SK-N-SH (cell line): ENCODE results near the gene GULP1. TPM values are rescaled to one million over a fixed set of nuclear protein-coding genes. Genes with fewer than 3 reads are reported as not detected.

Source experiments
- CTCF ChIA-PET: fragments of 300-600, 350-600 bp; formaldehyde crosslinking; extraction: SDS; loops from one replicate; lab custom pipeline; 2021; lab: Yijun Ruan, JAX
- POLR2A ChIA-PET: fragments of 350-600 bp; sonication (Branson Sonifier 250); formaldehyde crosslinking; extraction: SDS; loops from one replicate; lab custom pipeline; 2020; ENCODE audit warnings: antibody characterized with exemption, inconsistent platforms; lab: Yijun Ruan, JAX
- DNase-seq: peaks from one replicate; pipeline ENCODE4 v3.0.0; 2012
- H2AFZ ChIP-seq: fragments of 200-600 bp; sonication (generic); 2 replicates; pipeline ENCODE4 v1.8.1; 2016; ENCODE audit warnings: antibody characterized with exemption, mild to moderate bottlenecking, low read depth
- H3F3A ChIP-seq: fragments of 200-600 bp; sonication (generic); replicated peaks from 2 replicates; pipeline ENCODE3; 2016; ENCODE audit warnings: antibody characterized with exemption, mild to moderate bottlenecking; ENCODE audit not compliant: insufficient read depth
- H3K27ac ChIP-seq, 2 experiments: fragments of 200-500 bp in 1 of 2; fragments of 200-600 bp in 1 of 2; sonication (Bioruptor generic) in 1 of 2; sonication (generic), shearing (Covaris generic) in 1 of 2; 2 replicates each; pipeline versions ENCODE4 v1.5.1 to v1.6.1; 2014 to 2016; ENCODE audit warnings: low read depth in 2 of 2, inconsistent platforms in 1 of 2, low read length in 1 of 2, mild to moderate bottlenecking in 1 of 2, mixed read lengths in 1 of 2
- H3K27me3 ChIP-seq: fragments of 200-600 bp; sonication (generic), shearing (Covaris generic); 2 replicates; pipeline ENCODE4 v1.6.1; 2016; ENCODE audit warnings: mixed run types; ENCODE audit not compliant: insufficient read depth
- H3K36me3 ChIP-seq, 2 experiments: fragments of 200-500 bp in 1 of 2; fragments of 200-600 bp in 1 of 2; sonication (Bioruptor generic) in 1 of 2; sonication (generic) in 1 of 2; replicated peaks in 1 of 2; 2 replicates each; pipeline versions ENCODE3 to v1.5.1; 2014 to 2016; ENCODE audit warnings: low read length in 1 of 2, mild to moderate bottlenecking in 1 of 2; ENCODE audit not compliant: insufficient read depth in 2 of 2, control insufficient read depth in 1 of 2
- H3K4me1 ChIP-seq, 2 experiments: fragments of 200-500 bp in 1 of 2; fragments of 200-600 bp in 1 of 2; sonication (Bioruptor generic) in 1 of 2; sonication (generic), shearing (Covaris generic) in 1 of 2; 2 replicates each; pipeline versions ENCODE4 v1.5.1 to v1.6.1; 2014 to 2016; ENCODE audit warnings: low read depth in 1 of 2, low read length in 1 of 2, mixed run types in 1 of 2; ENCODE audit not compliant: insufficient read depth in 2 of 2, control insufficient read depth in 1 of 2
- H3K4me2 ChIP-seq: fragments of 200-600 bp; sonication (generic), shearing (Covaris generic); 2 replicates; pipeline ENCODE4 v1.6.1; 2017; ENCODE audit warnings: mixed run types
- H3K4me3 ChIP-seq, 2 experiments: fragments of 200-500 bp in 1 of 2; fragments of 200-600 bp in 1 of 2; sonication (Bioruptor generic) in 1 of 2; sonication (generic), shearing (Covaris generic) in 1 of 2; 2 replicates each; pipeline versions ENCODE4 v1.5.1 to v1.8.1; 2014 to 2016; ENCODE audit warnings: low read depth in 2 of 2, inconsistent platforms in 1 of 2, low read length in 1 of 2, mild to moderate bottlenecking in 1 of 2, mixed read lengths in 1 of 2, moderate library complexity in 1 of 2
- H3K79me2 ChIP-seq: fragments of 200-600 bp; sonication (generic); 2 replicates; pipeline ENCODE4 v1.8.1; 2017; ENCODE audit warnings: mild to moderate bottlenecking; ENCODE audit not compliant: insufficient read depth
- H3K9ac ChIP-seq: fragments of 200-600 bp; sonication (generic); 2 replicates; pipeline ENCODE4 v1.6.1; 2017; ENCODE audit warnings: mixed run types
- H3K9me2 ChIP-seq: fragments of 200-600 bp; sonication (generic); 2 replicates; pipeline ENCODE4 v1.6.1; 2017; ENCODE audit warnings: mixed run types
- H3K9me3 ChIP-seq: fragments of 200-600 bp; sonication (generic); 2 replicates; pipeline ENCODE4 v1.6.1; 2017; ENCODE audit warnings: mixed run types, mild to moderate bottlenecking, moderate library complexity
- H4K20me1 ChIP-seq: fragments of 200-600 bp; sonication (generic); 2 replicates; pipeline ENCODE4 v1.6.1; 2017; ENCODE audit warnings: mild to moderate bottlenecking, mixed run types; ENCODE audit not compliant: insufficient read depth
- ELF1 ChIP-seq: IDR thresholded peaks from 2 replicates; pipeline ENCODE4 v1.4.0; 2012
- EP300 ChIP-seq, 2 experiments: IDR thresholded peaks; 2 replicates each; pipeline versions ENCODE4 v1.4.0 to v1.6.1; 2012; ENCODE audit warnings: borderline replicate concordance in 1 of 2, low read depth in 1 of 2, low read length in 1 of 2
- FOSL2 ChIP-seq: IDR thresholded peaks from 2 replicates; pipeline ENCODE4 v1.4.0; 2012; ENCODE audit warnings: low read depth, mild to moderate bottlenecking, moderate library complexity, borderline replicate concordance
- FOXJ3 ChIP-seq: sonication (generic); formaldehyde crosslinking; IDR thresholded peaks from 2 replicates; pipeline ENCODE4 v1.5.1; 2020; ENCODE audit warnings: mild to moderate bottlenecking, missing genetic modification reagents
- GATA2 ChIP-seq: sonication (generic); formaldehyde crosslinking; IDR thresholded peaks from 2 replicates; pipeline ENCODE4 v1.5.0; 2020; ENCODE audit warnings: mild to moderate bottlenecking, missing genetic modification reagents
- JUND ChIP-seq: IDR thresholded peaks from 2 replicates; pipeline ENCODE4 v1.4.0; 2012
- PBX3 ChIP-seq: IDR thresholded peaks from 2 replicates; pipeline ENCODE4; 2012
- REST ChIP-seq: IDR thresholded peaks from 2 replicates; pipeline ENCODE4 v1.6.1; 2012; ENCODE audit warnings: mild to moderate bottlenecking, low read depth, low read length, moderate library complexity
- RFX5 ChIP-seq: IDR thresholded peaks from 2 replicates; pipeline ENCODE4 v1.6.1; 2012; ENCODE audit warnings: mild to moderate bottlenecking, improper control_type of control experiment, low read length
- SIN3A ChIP-seq: IDR thresholded peaks from 2 replicates; pipeline ENCODE4 v1.6.1; 2012; ENCODE audit warnings: low read depth, mild to moderate bottlenecking, low read length, moderate library complexity, borderline replicate concordance
- SMC3 ChIP-seq: IDR thresholded peaks from 2 replicates; pipeline ENCODE4 v1.6.1; 2012; ENCODE audit warnings: low read depth, low read length, improper control_type of control experiment
- TAF1 ChIP-seq: IDR thresholded peaks from 2 replicates; pipeline ENCODE4 v1.6.1; 2012; ENCODE audit warnings: low read depth, mild to moderate bottlenecking, low read length, moderate library complexity, borderline replicate concordance
- TCF12 ChIP-seq: IDR thresholded peaks from 2 replicates; pipeline ENCODE4 v1.4.0; 2012
- TEAD4 ChIP-seq: IDR thresholded peaks from 2 replicates; pipeline ENCODE4 v1.4.0; 2012; ENCODE audit warnings: mild to moderate bottlenecking, borderline replicate concordance; ENCODE audit not compliant: insufficient read depth
- USF1 ChIP-seq: IDR thresholded peaks from 2 replicates; pipeline ENCODE4 v1.4.0; 2012; ENCODE audit warnings: low read depth, borderline replicate concordance
- USF2 ChIP-seq: fragments of 150-350 bp; IDR thresholded peaks from 2 replicates; pipeline ENCODE4 v1.6.1; 2017; ENCODE audit warnings: antibody characterized with exemption, low read length, low read depth, borderline replicate concordance
- WGBS: methylation state at CpG from one replicate; pipeline ENCODE4 v1.1.6; 2017; ENCODE audit warnings: low lambda C conversion rate; 5-methylcytosine and 5-hydroxymethylcytosine counted together
- polyA plus RNA-seq, 3 experiments: library from polyadenylated mRNA; depleted of rRNA; stranded (reverse); fragments of >200 nt; gene quantifications; 2 replicates each; pipeline ENCODE4 v1.2.3, GENCODE V29; 2012
- TF ChIP-seq, protein P1 (sequence below): IDR thresholded peaks from 2 replicates; pipeline ENCODE4 v1.4.0; 2012; ENCODE audit warnings: low read depth

GULP1 gene
- polyA plus RNA-seq, 1 of the 3 experiments (the other 2 are of a cell fraction): 33.8 TPM

GRCh38 chr2:188475945-188476344 is 184.3 kb downstream of the GULP1 start (continued):
- no peak for TF ChIP-seq TAF1
- TF ChIP-seq FOSL2: peak; percentile 69
- TF ChIP-seq, protein P1, sequence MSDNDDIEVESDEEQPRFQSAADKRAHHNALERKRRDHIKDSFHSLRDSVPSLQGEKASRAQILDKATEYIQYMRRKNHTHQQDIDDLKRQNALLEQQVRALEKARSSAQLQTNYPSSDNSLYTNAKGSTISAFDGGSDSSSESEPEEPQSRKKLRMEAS: no peak
- peak; percentile 90 to 95 for TF ChIP-seq EP300 (IDR thresholded peaks at IDR 0.05; ENCODE audit: borderline replicate concordance in 1 of 2, low read depth in 1 of 2, low read length in 1 of 2)
- peak; percentile 86 for TF ChIP-seq JUND
- peak; percentile 36; the same call in 1 of the 2 replicates for TF ChIP-seq FOXJ3 (CRISPR knock-in tag)
- TF ChIP-seq SIN3A: peak; percentile 61; the same call in 1 of the 2 replicates
- peak; percentile 97 for TF ChIP-seq TCF12
- peak; percentile 98 for TF ChIP-seq PBX3
- TF ChIP-seq SMC3: no peak

DNA sequence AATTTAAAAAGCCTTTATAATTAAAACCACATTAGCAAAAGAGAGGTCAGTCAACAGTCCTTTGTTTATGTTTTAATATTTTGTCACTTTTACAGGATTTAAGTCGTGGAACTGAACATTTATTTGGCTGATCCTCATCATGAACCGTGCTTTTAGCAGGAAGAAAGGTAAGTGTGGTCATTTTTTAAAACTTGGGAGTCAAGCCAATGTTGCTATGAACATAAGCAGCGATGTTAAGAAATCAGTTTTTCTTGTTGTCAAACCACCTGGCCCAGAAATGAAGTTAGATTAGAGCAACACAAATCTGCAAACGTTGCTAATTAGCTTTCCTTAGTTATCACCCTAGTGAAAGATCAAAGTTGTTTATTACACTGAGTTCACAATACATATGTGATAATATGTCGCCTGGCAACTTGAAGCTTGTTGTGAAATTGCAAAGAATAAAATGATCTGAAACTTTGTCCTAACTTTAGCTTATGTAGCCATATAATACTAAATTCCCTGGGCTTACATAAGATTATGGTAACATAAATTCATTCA is 186.0 kb downstream of the GULP1 start:
- Histone ChIP-seq H3K9me3 (no peaks in the 10 kb centered on the region), H3K4me2 (no peak overlapping the region), H3K27ac (no peak overlapping the region; a peak in 2 of 4 replicates), H3K27me3 (no peaks in the 10 kb centered on the region), H3K4me1 (peaks cover 0 to 11% of the 10 kb centered on the region in 2 experiments; a peak in 2 of 4 replicates), H4K20me1 (no peaks in the 10 kb centered on the region), H2AFZ (no peak overlapping the region), H3K4me3 (no peak overlapping the region), H3K9me2 (no peaks in the 10 kb centered on the region), H3F3A (peaks cover 16% of the 10 kb centered on the region), H3K9ac (no peak overlapping the region), H3K36me3 (peaks cover 4 to 12% of the 10 kb centered on the region in 2 experiments), H3K79me2 (peaks cover 24% of the 10 kb centered on the region)
- POLR2A ChIA-PET: no interaction called here
- WGBS: 77% methylated on average over 5 of the region's 5 CpGs
- DNase-seq: no peak
- no peak for TF ChIP-seq GATA2
- no peak for TF ChIP-seq TEAD4
- TF ChIP-seq ELF1: no peak
- TF ChIP-seq RFX5: no peak
- no peak for TF ChIP-seq REST
- no peak for TF ChIP-seq TCF12
- TF ChIP-seq USF1: no peak
- no peak for TF ChIP-seq TAF1
- no peak for TF ChIP-seq USF2
- no peak for TF ChIP-seq EP300 (IDR thresholded peaks at IDR 0.05; ENCODE audit: borderline replicate concordance in 1 of 2, low read depth in 1 of 2, low read length in 1 of 2)
- TF ChIP-seq, all 33 proteins: peak for 0
- CTCF ChIA-PET: interaction anchor here (0.7 to 1.6 kb wide), 5 partner anchors 9 to 978 kb away, joined by 3 to 5 read pairs (median 3); no protein-coding TSS in a partner anchor
